ENCODE results near the gene HPS4. TPM values are rescaled to one million over a fixed set of nuclear protein-coding genes. Genes with fewer than 3 reads are reported as not detected.

HPS4 gene
- polyA plus RNA-seq, 2 of the 4 experiments (the other 2 are of a cell fraction): 12.7 to 30.2 TPM

DNA sequence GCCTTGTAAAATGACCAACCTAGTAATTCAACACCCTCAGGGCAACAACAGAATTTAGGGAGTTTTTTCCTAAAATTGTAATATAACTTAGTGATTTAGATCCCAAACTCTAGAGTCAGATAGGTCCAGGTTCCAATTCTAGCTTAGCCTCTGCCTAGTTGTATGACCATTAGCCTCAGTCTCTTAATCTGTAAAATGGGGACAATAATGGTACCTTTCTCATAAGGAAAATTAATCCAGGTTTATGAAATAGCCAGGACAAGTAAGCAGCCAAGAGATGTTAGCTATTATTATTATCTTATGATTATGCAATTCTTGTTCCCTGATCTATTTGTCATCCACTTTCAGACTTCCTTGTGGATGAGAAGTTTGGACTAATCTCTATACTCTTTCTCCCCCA, 24.6 kb upstream of the HPS4 start:
- Histone ChIP-seq H3K27ac (no peak overlapping the region), H3K4me1 (peaks cover 5% of the 10 kb centered on the region; the same call in 1 of the 3 replicates), H3K4me2 (no peak overlapping the region), H3K4me3 (no peak overlapping the region), H3K9me3 (no peaks in the 10 kb centered on the region)
- POLR2A ChIA-PET: no interaction called here
- DNase-seq (ENCODE audit: low read depth in 1 of 2, low spot score in 1 of 2) (no peak), FAIRE-seq (no peak), ATAC-seq (no peak)
- no peak for TF ChIP-seq FOXS1 (CRISPR knock-in tag; IDR thresholded peaks at IDR 0.05)
- no peak for TF ChIP-seq GATA3 (IDR thresholded peaks at IDR 0.05; ENCODE audit: borderline replicate concordance)
- TF ChIP-seq CBX2 (IDR thresholded peaks at IDR 0.05; ENCODE audit: borderline replicate concordance, low read depth): no peak
- no peak for TF ChIP-seq EHMT2 (IDR thresholded peaks at IDR 0.05; ENCODE audit: low read depth)
- no peak for TF ChIP-seq TP53 (CRISPR knock-in tag; IDR thresholded peaks at IDR 0.05)
- no peak for TF ChIP-seq ESRRA (IDR thresholded peaks at IDR 0.05; ENCODE audit: borderline replicate concordance, low read length)
- TF ChIP-seq, protein P1, sequence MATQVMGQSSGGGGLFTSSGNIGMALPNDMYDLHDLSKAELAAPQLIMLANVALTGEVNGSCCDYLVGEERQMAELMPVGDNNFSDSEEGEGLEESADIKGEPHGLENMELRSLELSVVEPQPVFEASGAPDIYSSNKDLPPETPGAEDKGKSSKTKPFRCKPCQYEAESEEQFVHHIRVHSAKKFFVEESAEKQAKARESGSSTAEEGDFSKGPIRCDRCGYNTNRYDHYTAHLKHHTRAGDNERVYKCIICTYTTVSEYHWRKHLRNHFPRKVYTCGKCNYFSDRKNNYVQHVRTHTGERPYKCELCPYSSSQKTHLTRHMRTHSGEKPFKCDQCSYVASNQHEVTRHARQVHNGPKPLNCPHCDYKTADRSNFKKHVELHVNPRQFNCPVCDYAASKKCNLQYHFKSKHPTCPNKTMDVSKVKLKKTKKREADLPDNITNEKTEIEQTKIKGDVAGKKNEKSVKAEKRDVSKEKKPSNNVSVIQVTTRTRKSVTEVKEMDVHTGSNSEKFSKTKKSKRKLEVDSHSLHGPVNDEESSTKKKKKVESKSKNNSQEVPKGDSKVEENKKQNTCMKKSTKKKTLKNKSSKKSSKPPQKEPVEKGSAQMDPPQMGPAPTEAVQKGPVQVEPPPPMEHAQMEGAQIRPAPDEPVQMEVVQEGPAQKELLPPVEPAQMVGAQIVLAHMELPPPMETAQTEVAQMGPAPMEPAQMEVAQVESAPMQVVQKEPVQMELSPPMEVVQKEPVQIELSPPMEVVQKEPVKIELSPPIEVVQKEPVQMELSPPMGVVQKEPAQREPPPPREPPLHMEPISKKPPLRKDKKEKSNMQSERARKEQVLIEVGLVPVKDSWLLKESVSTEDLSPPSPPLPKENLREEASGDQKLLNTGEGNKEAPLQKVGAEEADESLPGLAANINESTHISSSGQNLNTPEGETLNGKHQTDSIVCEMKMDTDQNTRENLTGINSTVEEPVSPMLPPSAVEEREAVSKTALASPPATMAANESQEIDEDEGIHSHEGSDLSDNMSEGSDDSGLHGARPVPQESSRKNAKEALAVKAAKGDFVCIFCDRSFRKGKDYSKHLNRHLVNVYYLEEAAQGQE (IDR thresholded peaks at IDR 0.05): no peak
- no peak for TF ChIP-seq CHD4 (IDR thresholded peaks at IDR 0.05; ENCODE audit: borderline replicate concordance)
- TF ChIP-seq POLR2A (IDR thresholded peaks at IDR 0.05; ENCODE audit: low read length): no peak
- CTCF ChIA-PET: interaction anchor here (0.6 to 0.7 kb wide), 2 partner anchors 8 to 397 kb away, joined by 4 read pairs; no protein-coding TSS in a partner anchor

DNA sequence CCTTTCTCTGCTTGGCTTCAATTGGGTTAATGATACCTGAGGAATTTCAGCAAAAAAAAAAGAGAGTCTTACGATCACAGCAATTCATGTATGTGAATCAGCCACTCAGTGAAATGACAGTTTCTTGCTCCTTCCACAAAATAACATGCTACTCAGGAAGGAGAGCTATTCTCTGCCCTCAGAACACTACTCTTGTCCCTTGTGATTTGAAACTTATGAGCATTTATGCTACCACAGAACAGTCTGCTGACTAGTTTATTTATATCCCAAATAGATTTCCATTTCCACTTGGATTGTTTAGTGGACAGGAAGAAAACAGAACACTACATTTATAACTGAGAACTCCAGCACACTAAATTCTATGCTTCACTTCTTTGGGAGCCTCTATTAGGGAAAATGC, 20.2 kb upstream of the HPS4 start:
- ATAC-seq (no peak), FAIRE-seq (no peak), DNase-seq (ENCODE audit: low read depth in 1 of 2, low spot score in 1 of 2) (no peak)
- no peak for TF ChIP-seq ZFP36 (IDR thresholded peaks at IDR 0.05; ENCODE audit: borderline replicate concordance, partially characterized antibody)
- no peak for TF ChIP-seq CBX2 (IDR thresholded peaks at IDR 0.05; ENCODE audit: borderline replicate concordance, low read depth)
- TF ChIP-seq, protein P2, sequence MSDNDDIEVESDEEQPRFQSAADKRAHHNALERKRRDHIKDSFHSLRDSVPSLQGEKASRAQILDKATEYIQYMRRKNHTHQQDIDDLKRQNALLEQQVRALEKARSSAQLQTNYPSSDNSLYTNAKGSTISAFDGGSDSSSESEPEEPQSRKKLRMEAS (IDR thresholded peaks at IDR 0.05): no peak
- no peak for TF ChIP-seq ZC3H11A (IDR thresholded peaks at IDR 0.05)
- no peak for TF ChIP-seq TP53 (CRISPR knock-in tag; IDR thresholded peaks at IDR 0.05)
- no peak overlapping the region for H3K27ac ChIP-seq
- 93% methylated on average over 1 of the region's 1 CpG for WGBS (ENCODE audit: missing lambda C conversion rate)
- no peaks in the 10 kb centered on the region for H3K9me3 ChIP-seq
- POLR2A ChIA-PET: no interaction called here
- H3K4me2 ChIP-seq: no peak overlapping the region
- H3K4me1 ChIP-seq: no peaks in the 10 kb centered on the region
- H3K4me3 ChIP-seq: no peak overlapping the region
- CTCF ChIA-PET: interaction anchor here (0.6 to 2.7 kb wide), 12 partner anchors 9 to 922 kb away, joined by 3 to 8 read pairs (median 5); no protein-coding TSS in a partner anchor

DNA sequence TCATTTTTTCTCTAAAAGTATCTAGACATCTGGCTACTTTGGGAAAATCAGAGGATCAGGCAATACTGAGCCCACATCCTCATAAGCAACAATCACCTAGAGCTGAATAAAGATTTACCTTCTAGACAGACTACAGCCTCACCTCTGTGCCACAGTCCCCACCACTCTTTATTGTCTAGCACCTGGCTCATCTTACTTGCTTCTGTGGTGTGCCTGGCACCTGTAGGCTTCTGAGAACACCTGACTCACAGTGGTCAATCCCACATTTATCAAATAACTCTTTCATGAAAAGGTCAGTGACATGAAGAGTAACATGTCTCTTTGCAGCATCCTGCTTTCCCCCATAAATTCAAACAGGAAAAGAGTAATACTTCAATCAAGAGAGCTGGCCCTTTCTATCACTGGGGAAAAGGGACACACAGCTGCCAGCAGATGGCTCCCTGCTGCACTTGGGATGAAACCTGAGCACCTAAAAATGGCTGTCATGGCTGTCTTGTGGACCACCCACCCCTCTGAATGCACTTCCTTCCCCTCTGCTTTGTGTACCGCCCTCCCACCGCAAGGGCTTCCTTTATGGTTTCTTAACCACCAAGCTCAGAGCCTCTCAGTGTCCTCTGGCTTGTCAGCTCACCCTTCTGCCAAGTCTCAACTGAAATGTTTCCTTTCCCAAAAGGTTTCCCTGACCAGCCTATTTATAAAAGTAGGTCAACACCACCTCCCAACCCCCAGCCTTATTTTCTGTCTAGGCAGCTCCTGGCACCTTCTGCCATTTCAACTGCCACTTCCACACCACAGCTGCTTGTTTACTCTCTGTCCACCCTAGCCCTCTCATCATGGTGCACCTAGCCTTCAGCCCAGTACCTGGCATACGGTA, 19.3 kb upstream of the HPS4 start:
- Histone ChIP-seq H3K27ac (no peak overlapping the region), H3K9me3 (no peaks in the 10 kb centered on the region), H3K4me3 (no peak overlapping the region), H3K4me2 (no peak overlapping the region), H3K4me1 (no peaks in the 10 kb centered on the region)
- no peak for FAIRE-seq
- POLR2A ChIA-PET: interaction anchor here (1.0 kb wide), 1 partner anchor 9 kb away, joined by 3 read pairs; the partner anchor contains the start of gene TFIP11
- DNase-seq (ENCODE audit: low read depth in 1 of 2, low spot score in 1 of 2): peak in 1 of 2 experiments; percentile 37
- CTCF ChIA-PET: interaction anchor here (0.6 to 2.7 kb wide), 19 partner anchors 9 to 163 kb away, joined by 3 to 8 read pairs (median 4); partner anchors contain the start of gene TFIP11
- peak; percentile 70 for TF ChIP-seq SMC3 (IDR thresholded peaks at IDR 0.05)
- TF ChIP-seq, protein P3, sequence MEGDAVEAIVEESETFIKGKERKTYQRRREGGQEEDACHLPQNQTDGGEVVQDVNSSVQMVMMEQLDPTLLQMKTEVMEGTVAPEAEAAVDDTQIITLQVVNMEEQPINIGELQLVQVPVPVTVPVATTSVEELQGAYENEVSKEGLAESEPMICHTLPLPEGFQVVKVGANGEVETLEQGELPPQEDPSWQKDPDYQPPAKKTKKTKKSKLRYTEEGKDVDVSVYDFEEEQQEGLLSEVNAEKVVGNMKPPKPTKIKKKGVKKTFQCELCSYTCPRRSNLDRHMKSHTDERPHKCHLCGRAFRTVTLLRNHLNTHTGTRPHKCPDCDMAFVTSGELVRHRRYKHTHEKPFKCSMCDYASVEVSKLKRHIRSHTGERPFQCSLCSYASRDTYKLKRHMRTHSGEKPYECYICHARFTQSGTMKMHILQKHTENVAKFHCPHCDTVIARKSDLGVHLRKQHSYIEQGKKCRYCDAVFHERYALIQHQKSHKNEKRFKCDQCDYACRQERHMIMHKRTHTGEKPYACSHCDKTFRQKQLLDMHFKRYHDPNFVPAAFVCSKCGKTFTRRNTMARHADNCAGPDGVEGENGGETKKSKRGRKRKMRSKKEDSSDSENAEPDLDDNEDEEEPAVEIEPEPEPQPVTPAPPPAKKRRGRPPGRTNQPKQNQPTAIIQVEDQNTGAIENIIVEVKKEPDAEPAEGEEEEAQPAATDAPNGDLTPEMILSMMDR (IDR thresholded peaks at IDR 0.05): peak; percentile 56
- no peak for TF ChIP-seq EP300 (IDR thresholded peaks at IDR 0.05)
- TF ChIP-seq RAD21 (conservative IDR thresholded peaks at IDR 0.05 in 1 of 2, IDR thresholded peaks at IDR 0.05 in 1 of 2): peak; percentile 46 to 51; a peak in 4 of 5 replicates
- ATAC-seq: peak; percentile 82; a peak in 5 of 6 replicates
- 65% methylated on average over 3 of the region's 3 CpGs for WGBS (ENCODE audit: missing lambda C conversion rate)

Data from A549 (cell line).